Adipocyte (in vitro differentiated cells): ENCODE results near the gene PTTG2.

Source experiments
- DNase-seq: peaks from one replicate; pipeline ENCODE4 v3.0.0-alpha.2; 2015; ENCODE audit warnings: low read depth
- H3K27me3 ChIP-seq: replicated peaks from 2 replicates; pipeline ENCODE4 v1.7.0; 2013; ENCODE audit warnings: mild to moderate bottlenecking, low read length, moderate library complexity; ENCODE audit not compliant: control insufficient read depth, insufficient read depth
- H3K36me3 ChIP-seq: 2 replicates; pipeline ENCODE4 v1.7.0; 2013; ENCODE audit warnings: low read length, mild to moderate bottlenecking, moderate library complexity; ENCODE audit not compliant: control insufficient read depth, insufficient read depth, severe bottlenecking
- H3K4me1 ChIP-seq: 2 replicates; pipeline ENCODE4 v1.7.0; 2013; ENCODE audit warnings: mild to moderate bottlenecking, low read length, moderate library complexity; ENCODE audit not compliant: control insufficient read depth, insufficient read depth
- H3K4me3 ChIP-seq: 2 replicates; pipeline ENCODE4 v1.7.0; 2013; ENCODE audit warnings: mild to moderate bottlenecking, low read length, moderate library complexity
- H3K9ac ChIP-seq: 2 replicates; pipeline ENCODE4 v1.7.0; 2013; ENCODE audit warnings: mild to moderate bottlenecking, low read length, moderate library complexity
- H3K9me3 ChIP-seq: 2 replicates; pipeline ENCODE4 v1.7.0; 2013; ENCODE audit warnings: mild to moderate bottlenecking, low read length, moderate library complexity; ENCODE audit not compliant: control insufficient read depth

The PTTG2 gene

GRCh38 chr4:37976991-37977470 is 16.8 kb downstream of the PTTG2 start:
- peak overlapping the region; percentile 64 for H3K9ac ChIP-seq
- peak overlapping the region; percentile 75 for H3K4me3 ChIP-seq
- no peaks in the 10 kb centered on the region for H3K9me3 ChIP-seq
- peaks cover 7% of the 10 kb centered on the region for H3K4me1 ChIP-seq
- peak; percentile 90 for DNase-seq
- no peaks in the 10 kb centered on the region for H3K36me3 ChIP-seq
- no peaks in the 10 kb centered on the region for H3K27me3 ChIP-seq

- DNase-seq: peak; percentile 91
- Histone ChIP-seq H3K4me3 (peak overlapping the region; percentile 75), H3K4me1 (peaks cover 7% of the 10 kb centered on the region), H3K9me3 (no peaks in the 10 kb centered on the region), H3K36me3 (no peaks in the 10 kb centered on the region), H3K27me3 (no peaks in the 10 kb centered on the region), H3K9ac (peak overlapping the region; percentile 64)
Observed at GRCh38 chr4:37977471-37978247, 17.5 kb downstream of the PTTG2 start.

- Histone ChIP-seq H3K4me3 (peak overlapping the region; percentile 75), H3K9ac (peak overlapping the region; percentile 64), H3K4me1 (peaks cover 7% of the 10 kb centered on the region), H3K9me3 (no peaks in the 10 kb centered on the region), H3K27me3 (no peaks in the 10 kb centered on the region), H3K36me3 (no peaks in the 10 kb centered on the region)
- peak; percentile 40 for DNase-seq
Observed at GRCh38 chr4:37978248-37978924, 18.2 kb downstream of the PTTG2 start.

DNA sequence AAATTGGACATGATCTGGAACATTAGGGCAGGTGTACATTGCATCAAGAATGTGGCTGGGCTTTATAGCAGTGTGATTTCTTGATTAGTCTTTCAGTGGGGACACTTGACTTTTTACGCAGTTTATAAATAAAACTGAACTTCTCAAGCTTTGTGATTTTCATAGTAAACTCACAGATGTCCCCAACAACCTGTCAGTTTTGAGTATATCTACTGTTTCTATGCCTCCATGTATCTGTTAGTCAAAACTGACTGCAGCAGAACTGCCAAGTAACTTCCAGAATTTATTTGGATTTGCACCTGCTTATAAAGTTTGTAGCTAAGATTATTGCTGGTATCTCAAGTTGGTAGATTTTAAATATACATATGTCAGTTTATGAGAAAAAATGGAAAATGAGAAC is 20.0 kb downstream of the PTTG2 start:
- DNase-seq: no peak
- Histone ChIP-seq H3K4me3 (no peak overlapping the region), H3K4me1 (peaks cover 7% of the 10 kb centered on the region), H3K27me3 (no peaks in the 10 kb centered on the region), H3K9ac (no peak overlapping the region), H3K36me3 (no peaks in the 10 kb centered on the region), H3K9me3 (no peaks in the 10 kb centered on the region)

GRCh38 chr4:37981425-37981824 is 21.2 kb downstream of the PTTG2 start:
- H3K27me3 ChIP-seq: no peaks in the 10 kb centered on the region
- peaks cover 7% of the 10 kb centered on the region for H3K4me1 ChIP-seq
- no peaks in the 10 kb centered on the region for H3K9me3 ChIP-seq
- H3K4me3 ChIP-seq: no peak overlapping the region
- no peak for DNase-seq
- H3K9ac ChIP-seq: no peak overlapping the region
- no peaks in the 10 kb centered on the region for H3K36me3 ChIP-seq

GRCh38 chr4:37981844-37982720 is 21.9 kb downstream of the PTTG2 start:
- Histone ChIP-seq H3K4me1 (peaks cover 7% of the 10 kb centered on the region), H3K27me3 (no peaks in the 10 kb centered on the region), H3K4me3 (no peak overlapping the region), H3K9ac (no peak overlapping the region), H3K36me3 (no peaks in the 10 kb centered on the region), H3K9me3 (no peaks in the 10 kb centered on the region)
- peak; percentile 50 for DNase-seq

GRCh38 chr4:37982736-37983135 is 22.5 kb downstream of the PTTG2 start:
- H3K9me3 ChIP-seq: no peaks in the 10 kb centered on the region
- no peak overlapping the region for H3K4me3 ChIP-seq
- no peak for DNase-seq
- H3K9ac ChIP-seq: no peak overlapping the region
- no peaks in the 10 kb centered on the region for H3K36me3 ChIP-seq
- peaks cover 7% of the 10 kb centered on the region for H3K4me1 ChIP-seq
- H3K27me3 ChIP-seq: no peaks in the 10 kb centered on the region

DNA sequence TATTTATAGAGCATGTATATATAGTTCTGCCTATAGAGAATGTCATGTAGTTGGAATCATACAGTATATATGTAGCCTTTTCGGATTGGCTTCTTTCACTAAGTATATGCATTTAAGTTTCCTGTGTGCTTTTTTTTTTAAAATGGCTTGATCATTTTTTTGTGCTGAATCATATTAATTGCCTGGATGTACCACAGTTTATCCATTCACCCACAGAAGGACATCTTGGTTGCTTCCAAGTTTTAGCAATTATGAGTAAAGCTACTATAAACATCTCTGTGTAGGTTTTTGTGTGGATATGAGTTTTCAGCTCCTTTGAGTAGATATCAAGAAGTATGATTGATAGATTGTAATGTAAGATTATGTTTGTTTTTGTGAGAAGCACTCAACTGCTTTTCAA is 23.8 kb downstream of the PTTG2 start:
- H3K4me3 ChIP-seq: no peak overlapping the region
- no peak overlapping the region for H3K9ac ChIP-seq
- no peaks in the 10 kb centered on the region for H3K27me3 ChIP-seq
- H3K4me1 ChIP-seq: no peaks in the 10 kb centered on the region
- DNase-seq: no peak
- no peaks in the 10 kb centered on the region for H3K9me3 ChIP-seq
- no peaks in the 10 kb centered on the region for H3K36me3 ChIP-seq

DNA sequence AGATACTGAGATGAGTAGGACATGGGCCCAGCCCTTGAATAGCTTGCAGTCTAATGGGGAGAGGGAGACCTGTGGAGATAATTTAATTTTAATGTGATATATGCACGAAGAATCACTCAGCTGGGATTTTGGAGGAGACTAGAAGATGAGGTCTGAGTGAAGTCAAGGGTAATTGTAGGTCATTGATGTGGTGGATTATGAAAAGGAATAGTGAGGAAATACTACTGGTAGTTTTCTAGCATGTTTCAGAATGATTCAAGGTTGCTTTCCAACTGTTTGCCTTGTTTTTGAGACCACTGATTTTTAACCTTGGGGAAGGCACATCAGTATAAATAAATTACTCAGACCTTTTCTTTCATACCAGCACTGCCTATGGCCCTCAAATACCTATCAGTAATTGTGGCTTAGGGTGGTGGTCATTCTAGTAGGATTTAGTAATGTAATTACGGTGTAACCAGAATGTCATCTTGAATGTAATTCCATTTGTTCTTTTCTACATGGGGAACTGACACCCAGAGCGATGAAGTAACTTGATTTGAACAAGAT is 25.6 kb downstream of the PTTG2 start:
- Histone ChIP-seq H3K27me3 (no peaks in the 10 kb centered on the region), H3K9me3 (no peaks in the 10 kb centered on the region), H3K36me3 (no peaks in the 10 kb centered on the region), H3K4me3 (no peak overlapping the region), H3K4me1 (no peaks in the 10 kb centered on the region), H3K9ac (no peak overlapping the region)
- no peak for DNase-seq

GRCh38 chr4:37988670-37989069 is 28.5 kb downstream of the PTTG2 start:
- H3K4me3 ChIP-seq: no peak overlapping the region
- no peaks in the 10 kb centered on the region for H3K36me3 ChIP-seq
- H3K9me3 ChIP-seq: no peaks in the 10 kb centered on the region
- H3K9ac ChIP-seq: no peak overlapping the region
- H3K4me1 ChIP-seq: no peaks in the 10 kb centered on the region
- DNase-seq: no peak
- H3K27me3 ChIP-seq: no peaks in the 10 kb centered on the region
